ENCODE data around the gene DNTT. TPM values are rescaled to one million over a fixed set of nuclear protein-coding genes. Genes with fewer than 3 reads are reported as not detected.

DNTT gene
- polyA plus RNA-seq, 2 donors, result not detected

DNA sequence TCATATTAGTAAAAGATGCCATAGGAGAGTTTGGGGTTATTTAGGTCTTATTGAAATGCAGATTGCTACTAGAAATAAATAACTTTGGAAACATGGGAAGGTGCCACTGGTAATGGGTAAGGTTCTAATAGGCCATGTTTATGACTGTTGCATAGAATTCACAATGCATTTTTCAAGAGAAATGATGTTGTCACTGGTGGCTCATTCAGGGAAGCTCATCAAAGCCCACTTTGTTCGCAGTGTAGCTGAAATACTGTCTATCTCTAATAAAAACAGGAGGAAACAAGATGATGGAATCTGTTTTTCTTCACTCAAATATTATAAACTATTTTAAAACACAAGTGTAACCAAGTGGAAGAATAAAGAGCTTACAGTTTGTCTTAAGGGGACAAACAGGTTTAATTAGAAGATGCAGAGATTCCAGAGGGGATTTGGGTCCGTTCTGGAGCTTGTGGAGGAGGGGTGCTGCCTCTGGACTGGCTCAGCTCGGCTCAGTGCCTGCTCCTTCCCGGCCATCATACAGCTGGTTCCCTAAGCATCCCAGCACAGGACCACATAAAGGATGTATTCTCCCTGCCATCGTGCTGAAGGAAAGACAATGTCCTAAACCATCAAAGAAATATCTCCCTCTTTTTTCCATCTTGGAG lies 34.2 kb downstream of the DNTT start:
- Histone ChIP-seq H3K9me3 (ENCODE audit: control insufficient read depth in 2 of 2, insufficient read depth in 1 of 2, low read depth in 1 of 2, low read length in 1 of 2) (no peaks in the 10 kb centered on the region), H3K36me3 (ENCODE audit: control insufficient read depth in 2 of 2, insufficient read depth in 2 of 2, low read length in 1 of 2) (no peaks in the 10 kb centered on the region), H3K27ac (ENCODE audit: low read depth in 2 of 2, low read length in 1 of 2) (no peak overlapping the region), H3K4me1 (ENCODE audit: control insufficient read depth in 2 of 2, insufficient read depth in 2 of 2, low read length in 1 of 2) (no peaks in the 10 kb centered on the region), H3K27me3 (ENCODE audit: control insufficient read depth in 1 of 2, insufficient read depth in 2 of 2, low read length in 2 of 2) (no peaks in the 10 kb centered on the region), H3K4me3 (ENCODE audit: low read depth in 1 of 2, low read length in 2 of 2) (no peak overlapping the region)
- 46 to 48% methylated on average over 5 of the region's 5 CpGs for WGBS, 2 donors

DNA sequence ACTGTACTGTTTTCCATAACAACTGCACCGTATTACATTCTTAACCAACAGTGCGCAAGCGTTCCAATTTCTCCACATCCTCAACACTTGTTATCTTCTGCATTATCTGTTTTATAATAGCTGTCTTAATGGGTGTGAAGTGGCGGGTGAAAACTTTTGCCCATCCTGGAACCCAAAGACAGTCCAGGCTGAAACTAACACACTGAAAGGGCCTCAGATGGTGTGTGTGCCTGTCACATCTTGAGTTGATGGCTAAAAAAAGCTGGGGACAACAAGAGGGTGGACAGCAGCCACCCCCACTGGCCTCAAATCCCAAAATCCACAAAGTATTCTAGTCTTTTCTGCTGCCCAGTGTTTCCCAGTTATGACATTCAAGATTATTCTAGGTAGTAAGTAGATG lies 35.1 kb downstream of the DNTT start:
- WGBS, 2 donors, result 95 to 96% methylated on average over 4 of the region's 4 CpGs
- Histone ChIP-seq H3K4me3 (ENCODE audit: low read depth in 1 of 2, low read length in 2 of 2) (no peak overlapping the region), H3K36me3 (ENCODE audit: control insufficient read depth in 2 of 2, insufficient read depth in 2 of 2, low read length in 1 of 2) (no peaks in the 10 kb centered on the region), H3K27ac (ENCODE audit: low read depth in 2 of 2, low read length in 1 of 2) (no peak overlapping the region), H3K4me1 (ENCODE audit: control insufficient read depth in 2 of 2, insufficient read depth in 2 of 2, low read length in 1 of 2) (no peaks in the 10 kb centered on the region), H3K27me3 (ENCODE audit: control insufficient read depth in 1 of 2, insufficient read depth in 2 of 2, low read length in 2 of 2) (no peaks in the 10 kb centered on the region), H3K9me3 (ENCODE audit: control insufficient read depth in 2 of 2, insufficient read depth in 1 of 2, low read depth in 1 of 2, low read length in 1 of 2) (no peaks in the 10 kb centered on the region)

GRCh38 chr10:96339956-96340904 lies 36.0 kb downstream of the DNTT start:
- whole genome bisulfite sequencing, 2 donors, result 26 to 37% methylated on average over 7 of the region's 7 CpGs
- Histone ChIP-seq H3K4me1 (ENCODE audit: control insufficient read depth in 2 of 2, insufficient read depth in 2 of 2, low read length in 1 of 2) (no peaks in the 10 kb centered on the region), H3K4me3 (ENCODE audit: low read depth in 1 of 2, low read length in 2 of 2) (no peak overlapping the region), H3K9me3 (ENCODE audit: control insufficient read depth in 2 of 2, insufficient read depth in 1 of 2, low read depth in 1 of 2, low read length in 1 of 2) (no peaks in the 10 kb centered on the region), H3K27ac (ENCODE audit: low read depth in 2 of 2, low read length in 1 of 2) (no peak overlapping the region), H3K27me3 (ENCODE audit: control insufficient read depth in 1 of 2, insufficient read depth in 2 of 2, low read length in 2 of 2) (no peaks in the 10 kb centered on the region), H3K36me3 (ENCODE audit: control insufficient read depth in 2 of 2, insufficient read depth in 2 of 2, low read length in 1 of 2) (no peaks in the 10 kb centered on the region)

- Histone ChIP-seq H3K9me3 (ENCODE audit: control insufficient read depth in 2 of 2, insufficient read depth in 1 of 2, low read depth in 1 of 2, low read length in 1 of 2) (peaks cover 0 to 2% of the 10 kb centered on the region in 2 donors), H3K4me3 (ENCODE audit: low read depth in 1 of 2, low read length in 2 of 2) (no peak overlapping the region), H3K4me1 (ENCODE audit: control insufficient read depth in 2 of 2, insufficient read depth in 2 of 2, low read length in 1 of 2) (no peaks in the 10 kb centered on the region), H3K27ac (ENCODE audit: low read depth in 2 of 2, low read length in 1 of 2) (no peak overlapping the region), H3K27me3 (ENCODE audit: control insufficient read depth in 1 of 2, insufficient read depth in 2 of 2, low read length in 2 of 2) (no peaks in the 10 kb centered on the region), H3K36me3 (ENCODE audit: control insufficient read depth in 2 of 2, insufficient read depth in 2 of 2, low read length in 1 of 2) (no peaks in the 10 kb centered on the region)
- WGBS, 2 donors, result 66 to 75% methylated on average over 5 of the region's 5 CpGs
These were observed 37.3 kb downstream of the DNTT start for GRCh38 chr10:96341219-96342182.

DNA sequence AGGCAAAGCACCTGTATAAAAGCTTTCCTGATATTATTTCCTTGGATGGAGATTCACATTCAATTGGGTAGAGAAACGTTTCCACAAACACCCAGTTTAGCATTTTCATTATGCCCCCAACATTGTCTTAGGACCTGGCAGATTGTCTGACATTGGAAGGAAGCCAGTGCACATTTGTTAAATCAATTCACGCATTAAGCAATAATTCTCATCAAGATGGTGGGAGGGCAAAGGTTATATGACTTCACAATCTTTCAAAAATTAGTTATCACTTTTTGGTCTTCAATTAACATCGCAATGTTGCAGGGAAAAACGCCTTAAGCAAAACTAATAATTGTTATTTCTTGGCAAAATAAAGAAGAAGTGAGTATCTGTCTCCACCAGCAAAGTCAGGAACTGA lies 38.2 kb downstream of the DNTT start:
- WGBS, 2 donors, result 65 to 70% methylated on average over 4 of the region's 4 CpGs

GRCh38 chr10:96344178-96344577 lies 39.9 kb downstream of the DNTT start:
- no peak overlapping the region for H3K27ac ChIP-seq (ENCODE audit: low read depth in 2 of 2, low read length in 1 of 2)
- 96 to 97% methylated on average over 4 of the region's 4 CpGs for WGBS, 2 donors
- no peaks in the 10 kb centered on the region for H3K4me1 ChIP-seq (ENCODE audit: control insufficient read depth in 2 of 2, insufficient read depth in 2 of 2, low read length in 1 of 2)

More for the DNA sequence above, 38.2 kb downstream of the DNTT start:
- no peak overlapping the region for H3K4me3 ChIP-seq (ENCODE audit: low read depth in 1 of 2, low read length in 2 of 2)
- H3K36me3 ChIP-seq (ENCODE audit: control insufficient read depth in 2 of 2, insufficient read depth in 2 of 2, low read length in 1 of 2), result no peaks in the 10 kb centered on the region
- no peaks in the 10 kb centered on the region for H3K4me1 ChIP-seq (ENCODE audit: control insufficient read depth in 2 of 2, insufficient read depth in 2 of 2, low read length in 1 of 2)
- H3K9me3 ChIP-seq (ENCODE audit: control insufficient read depth in 2 of 2, insufficient read depth in 1 of 2, low read depth in 1 of 2, low read length in 1 of 2), result peaks cover 0 to 2% of the 10 kb centered on the region in 2 donors
- H3K27me3 ChIP-seq (ENCODE audit: control insufficient read depth in 1 of 2, insufficient read depth in 2 of 2, low read length in 2 of 2), result no peaks in the 10 kb centered on the region
- no peak overlapping the region for H3K27ac ChIP-seq (ENCODE audit: low read depth in 2 of 2, low read length in 1 of 2)

DNA sequence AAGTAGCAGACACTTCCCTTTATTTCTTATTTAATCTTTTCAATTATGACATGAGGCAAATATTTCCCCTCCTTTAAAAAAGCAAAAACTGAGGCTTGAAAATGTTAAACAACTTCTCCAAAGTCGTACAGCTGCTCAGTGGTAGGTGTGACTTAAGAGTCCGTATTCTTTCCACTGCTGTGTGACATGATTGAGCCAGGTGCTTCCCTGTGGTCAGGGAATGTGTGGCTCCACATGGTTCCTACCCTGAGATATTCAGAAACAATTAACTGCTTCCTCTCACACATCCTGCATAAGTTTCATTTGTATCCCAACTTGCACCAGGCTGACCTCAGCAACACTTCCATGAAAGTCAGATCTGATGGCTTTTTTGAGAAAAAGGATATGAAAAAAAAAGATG lies 41.0 kb downstream of the DNTT start:
- Histone ChIP-seq H3K4me1 (ENCODE audit: control insufficient read depth in 2 of 2, insufficient read depth in 2 of 2, low read length in 1 of 2) (no peaks in the 10 kb centered on the region), H3K36me3 (ENCODE audit: control insufficient read depth in 2 of 2, insufficient read depth in 2 of 2, low read length in 1 of 2) (no peaks in the 10 kb centered on the region), H3K9me3 (ENCODE audit: control insufficient read depth in 2 of 2, insufficient read depth in 1 of 2, low read depth in 1 of 2, low read length in 1 of 2) (peaks cover 0 to 2% of the 10 kb centered on the region in 2 donors), H3K4me3 (ENCODE audit: low read depth in 1 of 2, low read length in 2 of 2) (no peak overlapping the region), H3K27ac (ENCODE audit: low read depth in 2 of 2, low read length in 1 of 2) (no peak overlapping the region), H3K27me3 (ENCODE audit: control insufficient read depth in 1 of 2, insufficient read depth in 2 of 2, low read length in 2 of 2) (no peaks in the 10 kb centered on the region)
- 37 to 69% methylated on average over 2 of the region's 2 CpGs for WGBS, 2 donors

More at GRCh38 chr10:96344178-96344577, 39.9 kb downstream of the DNTT start:
- Histone ChIP-seq H3K9me3 (ENCODE audit: control insufficient read depth in 2 of 2, insufficient read depth in 1 of 2, low read depth in 1 of 2, low read length in 1 of 2) (peaks cover 0 to 2% of the 10 kb centered on the region in 2 donors), H3K36me3 (ENCODE audit: control insufficient read depth in 2 of 2, insufficient read depth in 2 of 2, low read length in 1 of 2) (no peaks in the 10 kb centered on the region), H3K27me3 (ENCODE audit: control insufficient read depth in 1 of 2, insufficient read depth in 2 of 2, low read length in 2 of 2) (no peaks in the 10 kb centered on the region), H3K4me3 (ENCODE audit: low read depth in 1 of 2, low read length in 2 of 2) (no peak overlapping the region)

DNA sequence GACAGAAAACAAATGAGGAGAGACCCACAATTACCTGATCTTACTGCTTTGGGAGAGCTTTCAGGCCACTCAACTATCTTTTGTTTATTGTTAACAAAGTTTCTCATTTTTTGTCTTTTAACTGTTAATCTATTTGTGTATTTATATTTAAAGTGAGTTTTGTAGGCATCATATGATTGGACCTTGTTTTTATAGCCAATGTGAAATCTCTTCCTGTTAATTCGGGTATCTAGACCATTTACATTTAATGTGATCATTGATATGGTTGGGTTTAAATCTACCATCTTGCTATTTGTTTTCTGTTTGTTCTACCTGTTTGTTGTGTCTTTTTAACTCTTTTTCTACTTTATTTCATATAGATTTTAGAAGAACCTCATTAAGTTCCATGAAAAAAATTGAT lies 42.1 kb downstream of the DNTT start:
- H3K27me3 ChIP-seq (ENCODE audit: control insufficient read depth in 1 of 2, insufficient read depth in 2 of 2, low read length in 2 of 2), result no peaks in the 10 kb centered on the region
- WGBS, 2 donors, result 82 to 89% methylated on average over 1 of the region's 1 CpG
- H3K4me1 ChIP-seq (ENCODE audit: control insufficient read depth in 2 of 2, insufficient read depth in 2 of 2, low read length in 1 of 2), result no peaks in the 10 kb centered on the region
- H3K27ac ChIP-seq (ENCODE audit: low read depth in 2 of 2, low read length in 1 of 2), result no peak overlapping the region
- H3K9me3 ChIP-seq (ENCODE audit: control insufficient read depth in 2 of 2, insufficient read depth in 1 of 2, low read depth in 1 of 2, low read length in 1 of 2), result peaks cover 0 to 2% of the 10 kb centered on the region in 2 donors
- H3K4me3 ChIP-seq (ENCODE audit: low read depth in 1 of 2, low read length in 2 of 2), result no peak overlapping the region
- H3K36me3 ChIP-seq (ENCODE audit: control insufficient read depth in 2 of 2, insufficient read depth in 2 of 2, low read length in 1 of 2), result no peaks in the 10 kb centered on the region

- H3K9me3 ChIP-seq (ENCODE audit: control insufficient read depth in 2 of 2, insufficient read depth in 1 of 2, low read depth in 1 of 2, low read length in 1 of 2), result no peaks in the 10 kb centered on the region
- H3K36me3 ChIP-seq (ENCODE audit: control insufficient read depth in 2 of 2, insufficient read depth in 2 of 2, low read length in 1 of 2), result no peaks in the 10 kb centered on the region
- H3K27me3 ChIP-seq (ENCODE audit: control insufficient read depth in 1 of 2, insufficient read depth in 2 of 2, low read length in 2 of 2), result no peaks in the 10 kb centered on the region
- no peak overlapping the region for H3K4me3 ChIP-seq (ENCODE audit: low read depth in 1 of 2, low read length in 2 of 2)
- H3K4me1 ChIP-seq (ENCODE audit: control insufficient read depth in 2 of 2, insufficient read depth in 2 of 2, low read length in 1 of 2), result no peaks in the 10 kb centered on the region
- H3K27ac ChIP-seq (ENCODE audit: low read depth in 2 of 2, low read length in 1 of 2), result no peak overlapping the region
These were observed 47.8 kb downstream of the DNTT start for GRCh38 chr10:96352027-96352426.
